Ammon's horn (tissue), 1 donor: ENCODE results near the gene PDE2A.
"Not testable (repeated sequence)": the region's sequence is repeated elsewhere in the genome, so short reads cannot be mapped to it uniquely, and the experiment has no call there.

Experiments used
- DNase-seq: peaks from one replicate; pipeline ENCODE4 v3.0.0-alpha.2; 2016; ENCODE audit warnings: low spot score

Gene PDE2A

GRCh38 chr11:72575533-72576242, 98.5 kb downstream of the PDE2A start:
- DNase-seq = no peak

- no peak for DNase-seq
Observed at GRCh38 chr11:72574548-72575460, 99.4 kb downstream of the PDE2A start.

- DNase-seq = no peak
Observed at GRCh38 chr11:72573855-72574445, 100.3 kb downstream of the PDE2A start.

GRCh38 chr11:72573072-72573854, 101.0 kb downstream of the PDE2A start:
- DNase-seq = no peak

- not testable (repeated sequence) for DNase-seq
Observed at GRCh38 chr11:72572540-72572939, 101.7 kb downstream of the PDE2A start.

GRCh38 chr11:72570893-72571661, 103.1 kb downstream of the PDE2A start:
- DNase-seq = no peak

GRCh38 chr11:72569966-72570892, 104.0 kb downstream of the PDE2A start:
- no peak for DNase-seq

GRCh38 chr11:72568861-72569260, 105.4 kb downstream of the PDE2A start:
- no peak for DNase-seq

- no peak for DNase-seq
Observed at GRCh38 chr11:72562431-72562830, 111.8 kb downstream of the PDE2A start.

- no peak for DNase-seq
Observed at GRCh38 chr11:72561856-72562255, 112.4 kb downstream of the PDE2A start.

GRCh38 chr11:72560864-72561263, 113.4 kb downstream of the PDE2A start:
- not testable (repeated sequence) for DNase-seq

- DNase-seq = no peak
Observed at GRCh38 chr11:72556433-72556832, 117.8 kb downstream of the PDE2A start.

GRCh38 chr11:72555014-72555522, 119.2 kb downstream of the PDE2A start:
- not testable (repeated sequence) for DNase-seq

GRCh38 chr11:72553706-72554105, 120.5 kb downstream of the PDE2A start:
- no peak for DNase-seq

- no peak for DNase-seq
Observed at GRCh38 chr11:72552399-72552910, 121.8 kb downstream of the PDE2A start.

GRCh38 chr11:72551571-72551970, 122.7 kb downstream of the PDE2A start:
- DNase-seq = no peak

GRCh38 chr11:72548463-72548862, 125.8 kb downstream of the PDE2A start:
- DNase-seq = no peak

- DNase-seq = no peak
Observed at GRCh38 chr11:72546866-72547265, 127.4 kb downstream of the PDE2A start.

- DNase-seq = no peak
Observed at GRCh38 chr11:72544589-72544988, 129.6 kb downstream of the PDE2A start.
